HTR-8/SVneo (cell line): ENCODE results near the gene FAM236A.
A peak's percentile ranks its signal among the peaks of the same experiment; 100 is the strongest.
"Not testable (repeated sequence)": the region's sequence is repeated elsewhere in the genome, so short reads cannot be mapped to it uniquely, and the experiment has no call there.

Experiments used
- DNase-seq: peaks from one replicate; pipeline ENCODE4 v3.0.0; 2011; ENCODE audit warnings: low spot score, mixed read lengths; ENCODE audit not compliant: insufficient read length
- FAIRE-seq: peaks from 2 replicates; lab custom pipeline; 2011; peaks lifted over from hg19 to GRCh38; lab: Jason Lieb, UNC

Gene FAM236A

DNA sequence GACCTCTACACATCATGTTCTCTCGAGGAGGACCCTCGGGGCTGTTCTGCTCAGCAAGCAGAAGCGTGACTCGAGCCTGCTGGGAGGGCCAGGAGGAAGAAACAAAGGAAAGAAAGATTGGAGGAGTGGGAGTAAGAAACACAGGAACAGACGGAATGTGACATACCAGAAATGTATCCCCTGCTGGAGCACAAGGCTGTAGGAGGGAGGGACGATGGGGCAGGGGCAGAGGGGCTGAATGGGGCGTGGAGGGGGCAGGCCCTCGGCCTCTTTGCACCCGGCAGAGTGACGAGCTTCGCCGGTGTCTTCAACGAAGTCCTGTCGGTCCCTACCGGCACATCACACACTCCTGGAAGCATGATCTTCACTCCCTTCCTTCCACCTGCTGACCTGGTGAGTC, at the start of gene FAM236A:
TSS of gene FAM236A (plus strand) at position 301 of the 400 bp plus-strand sequence. CDS start at position 358, 57 bp downstream.
- FAIRE-seq, DNase-seq: not testable (repeated sequence)

DNA sequence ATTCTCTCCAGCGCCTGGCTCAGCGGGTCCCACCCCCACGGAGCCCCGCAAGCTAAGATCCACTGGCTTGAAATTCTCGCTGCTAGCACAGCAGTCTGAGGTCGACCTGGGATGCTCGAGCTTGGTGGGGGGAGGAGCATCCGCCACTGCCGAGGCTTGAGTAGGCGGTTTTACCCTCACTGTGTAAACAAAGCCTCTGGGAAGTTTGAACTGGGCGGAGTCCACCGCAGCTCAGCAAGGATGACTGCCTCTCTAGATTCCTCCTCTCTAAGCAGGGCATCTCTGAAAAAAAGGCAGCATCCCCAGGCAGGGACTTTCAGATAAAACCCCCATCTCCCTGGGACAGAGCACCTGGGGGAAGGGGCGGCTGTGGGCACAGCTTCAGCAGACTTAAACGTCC, 48.3 kb upstream of the FAM236A start:
- not testable (repeated sequence) for FAIRE-seq

DNA sequence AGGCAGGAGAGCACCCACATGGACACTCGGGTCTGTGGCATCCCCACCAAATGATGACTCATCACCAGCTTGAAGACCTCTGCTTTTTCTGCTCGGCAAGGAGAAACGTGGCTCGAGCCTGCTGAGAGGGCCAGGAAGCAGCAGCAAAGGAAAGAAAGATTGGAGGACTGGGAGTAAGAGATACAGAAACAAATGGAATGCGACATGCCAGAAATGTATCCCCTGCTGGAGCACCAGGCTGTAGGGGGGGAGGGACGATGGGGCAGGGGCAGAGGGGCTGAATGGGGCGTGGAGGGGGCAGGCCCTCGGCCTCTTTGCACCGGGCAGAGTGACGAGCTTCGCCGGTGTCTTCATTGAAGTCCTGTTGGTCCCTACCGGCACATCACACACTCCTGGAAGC, 25.7 kb upstream of the FAM236A start, which contains the start of gene FAM236C:
TSS of gene FAM236C (plus strand) at position 301 of the 400 bp plus-strand sequence. CDS start 100 bp downstream, outside the sequence.
- DNase-seq, FAIRE-seq: not testable (repeated sequence)

More for the DNA sequence above, 48.3 kb upstream of the FAM236A start:
- not testable (repeated sequence) for DNase-seq

DNA sequence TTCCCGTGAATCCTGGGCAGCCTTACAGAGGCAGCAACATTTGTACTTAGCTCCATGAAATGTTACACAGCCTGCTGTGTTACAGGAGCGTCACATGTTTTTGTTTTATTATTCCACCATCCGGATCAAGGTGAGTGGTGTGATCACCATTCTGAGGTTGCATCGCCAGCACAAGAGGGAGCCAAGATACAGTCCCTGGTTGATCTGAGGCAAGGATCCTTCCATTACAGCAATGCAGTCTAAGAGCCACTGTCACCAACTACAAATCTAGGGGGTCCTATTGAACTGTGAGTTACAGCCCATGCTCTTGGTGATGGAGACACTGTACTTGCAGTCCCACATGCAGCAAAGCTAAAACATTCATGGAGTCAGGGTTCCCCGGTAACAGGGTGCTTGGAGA, 21.9 kb upstream of the FAM236A start:
- not testable (repeated sequence) for DNase-seq, FAIRE-seq

DNA sequence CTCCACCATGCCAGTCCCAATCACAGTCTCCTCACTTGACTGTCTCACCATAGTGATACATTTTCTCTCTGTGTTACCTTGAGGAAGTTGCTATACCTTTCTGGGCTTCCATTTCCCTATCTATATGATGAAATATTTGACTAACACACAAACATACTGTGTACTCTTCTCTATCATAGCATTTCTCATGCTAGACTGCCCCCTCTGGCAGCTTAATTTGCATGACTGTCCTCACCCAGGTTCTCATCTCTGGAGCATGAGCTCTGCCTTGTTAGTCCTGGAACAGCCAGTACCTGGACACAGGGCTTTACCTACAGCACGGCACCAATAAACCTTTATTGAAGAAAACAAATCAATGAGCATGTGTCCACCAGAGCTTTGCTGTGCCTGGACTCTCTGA, 5.7 kb upstream of the FAM236A start:
- not testable (repeated sequence) for FAIRE-seq, DNase-seq

DNA sequence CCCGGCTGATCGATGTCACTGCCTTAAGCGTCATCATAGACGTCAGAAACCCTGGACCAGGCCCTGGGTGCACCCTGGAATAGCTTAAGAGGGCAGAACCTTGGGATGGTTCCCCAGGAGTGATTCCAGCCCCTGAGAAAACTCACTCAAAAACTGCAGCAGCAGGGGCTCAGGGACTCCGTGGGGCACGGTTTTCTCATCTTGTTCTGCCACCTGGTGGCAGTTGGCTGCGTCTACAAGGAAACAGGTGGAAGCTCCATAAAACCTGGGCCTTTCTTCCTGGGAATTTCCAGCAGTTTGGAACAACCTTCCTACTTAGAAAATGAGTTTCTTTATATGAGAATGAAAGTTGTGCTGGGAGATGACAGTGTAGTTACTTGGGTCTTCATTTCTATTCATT, 1.6 kb upstream of the FAM236A start:
- FAIRE-seq, result peak; percentile 48
- not testable (repeated sequence) for DNase-seq

DNA sequence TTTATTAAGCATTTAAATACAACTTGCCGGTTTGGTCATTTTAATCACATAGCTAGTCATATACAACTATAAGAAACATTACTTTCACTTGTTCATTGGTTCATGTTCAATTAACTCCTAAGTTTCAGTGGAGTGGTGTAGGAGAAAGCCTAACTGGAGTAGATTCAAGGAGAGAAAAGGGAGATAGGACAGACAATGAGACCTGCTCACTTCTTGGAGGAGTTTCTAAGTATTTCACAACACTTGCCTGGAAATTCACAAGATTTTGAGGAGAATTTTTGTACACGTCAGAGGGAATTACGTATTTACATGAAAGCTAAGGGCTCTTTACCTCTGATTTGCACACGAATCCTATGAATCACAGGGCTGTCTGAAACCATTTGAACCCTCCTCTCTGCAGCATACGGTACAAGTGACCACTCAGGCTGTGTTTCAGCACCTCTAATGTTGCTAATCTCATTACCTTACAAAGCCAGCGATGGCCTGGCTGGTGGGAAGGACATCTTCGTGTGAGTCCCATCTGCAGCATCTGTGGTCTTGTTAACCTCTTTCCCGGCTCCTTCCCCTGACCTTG, 1.0 kb upstream of the FAM236A start:
- FAIRE-seq, DNase-seq: not testable (repeated sequence)

DNA sequence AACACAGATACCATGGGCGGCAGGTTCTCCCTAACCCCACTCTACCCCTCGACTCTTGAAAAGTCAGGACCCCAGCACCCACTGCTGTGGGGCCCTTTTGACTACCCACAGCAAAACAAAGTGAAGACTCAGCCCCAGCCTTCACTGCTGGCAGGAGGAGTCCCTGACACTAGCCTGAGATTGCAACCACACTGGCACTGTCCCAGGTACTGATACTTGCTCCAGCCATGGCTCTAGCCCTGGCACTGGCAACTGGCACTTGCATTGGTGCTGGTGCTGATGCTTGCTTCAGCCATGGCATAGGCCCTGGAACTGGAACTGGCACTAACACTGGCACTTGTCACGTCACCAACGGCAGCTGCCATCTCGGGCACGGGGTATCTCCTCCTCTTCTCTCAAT, 4.3 kb downstream of the FAM236A start:
- peak; percentile 89 for FAIRE-seq
- not testable (repeated sequence) for DNase-seq

DNA sequence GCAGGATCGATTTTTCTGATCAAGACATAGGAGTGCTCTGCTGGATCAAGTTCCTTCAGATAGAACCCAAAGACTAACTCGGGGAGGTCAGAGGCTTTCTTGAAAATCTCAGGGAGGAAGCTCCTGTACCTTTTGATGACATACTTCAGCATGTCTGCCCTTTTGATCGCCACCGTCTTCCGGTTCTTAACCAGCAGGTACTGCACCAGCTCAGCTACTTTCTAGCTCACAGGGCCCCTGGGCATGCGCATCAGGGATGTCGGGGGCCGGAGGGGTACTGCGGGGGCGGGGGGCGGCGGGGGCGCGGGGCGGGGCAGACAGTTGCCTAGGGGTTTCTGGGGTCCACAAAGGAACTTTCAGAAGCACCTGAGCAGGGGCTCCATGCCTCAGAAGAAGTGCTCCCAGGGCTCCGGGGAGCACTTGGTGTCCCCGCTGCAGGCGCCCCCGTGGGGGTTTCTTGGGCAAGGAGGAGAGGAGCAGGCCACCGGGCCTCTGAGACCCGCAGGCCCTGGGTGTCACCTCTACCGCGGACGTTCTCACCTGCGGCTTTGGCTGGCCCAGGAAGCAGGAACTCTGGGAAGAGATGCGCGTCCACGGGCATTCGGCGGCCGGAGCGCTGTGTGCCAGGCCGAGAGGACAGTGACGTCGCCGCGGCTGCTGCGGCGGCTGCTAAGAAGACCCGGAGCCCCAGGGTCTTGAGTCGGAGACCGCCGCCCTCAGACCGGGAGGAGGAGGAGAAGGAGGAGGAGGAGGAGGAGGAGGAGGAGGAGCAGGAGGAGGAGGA, 5.2 kb downstream of the FAM236A start:
- FAIRE-seq, DNase-seq: not testable (repeated sequence)

DNA sequence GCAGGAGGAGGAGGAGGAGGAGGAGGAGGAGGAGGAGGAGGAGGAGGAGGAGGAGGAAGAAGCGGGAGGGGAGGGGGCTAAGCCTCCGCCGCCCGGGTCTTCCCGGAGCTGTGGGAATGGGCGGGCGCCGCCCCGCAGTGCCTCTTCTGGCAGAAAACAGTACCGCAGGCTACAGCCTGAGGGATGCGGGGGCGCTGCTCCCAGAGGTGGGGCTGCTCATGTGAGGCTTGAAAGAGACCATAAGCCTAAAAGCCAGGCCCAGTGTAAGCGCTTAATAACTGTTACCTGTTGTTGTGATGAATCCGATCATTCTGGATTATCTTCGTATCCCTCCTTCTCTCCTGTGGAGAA, 5.8 kb downstream of the FAM236A start, which contains the start of gene DMRTC1:
TSS of gene DMRTC1 (minus strand) at position 19 of the 351 bp plus-strand sequence. CDS start 68,143 bp downstream, outside the sequence.
- DNase-seq, FAIRE-seq: not testable (repeated sequence)

DNA sequence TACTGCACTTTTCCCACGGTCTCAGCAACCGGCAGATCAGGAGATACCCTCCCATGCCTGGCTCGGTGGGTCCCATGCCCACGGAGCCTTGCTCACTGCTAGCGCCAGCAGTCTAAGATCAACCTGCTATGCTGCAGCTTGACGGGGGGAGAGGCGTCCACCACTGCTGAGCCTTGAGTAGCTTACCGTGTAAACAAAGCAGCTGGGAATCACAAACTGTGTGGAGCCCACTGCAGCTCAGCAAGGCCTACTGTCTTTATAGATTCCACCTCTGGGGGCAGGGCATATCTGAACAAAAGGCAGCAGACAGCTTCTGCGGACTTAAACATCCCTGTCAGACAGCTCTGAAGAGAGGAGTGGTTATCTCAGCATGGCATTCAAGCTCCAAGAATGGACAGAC, 22.0 kb downstream of the FAM236A start:
- not testable (repeated sequence) for DNase-seq, FAIRE-seq

DNA sequence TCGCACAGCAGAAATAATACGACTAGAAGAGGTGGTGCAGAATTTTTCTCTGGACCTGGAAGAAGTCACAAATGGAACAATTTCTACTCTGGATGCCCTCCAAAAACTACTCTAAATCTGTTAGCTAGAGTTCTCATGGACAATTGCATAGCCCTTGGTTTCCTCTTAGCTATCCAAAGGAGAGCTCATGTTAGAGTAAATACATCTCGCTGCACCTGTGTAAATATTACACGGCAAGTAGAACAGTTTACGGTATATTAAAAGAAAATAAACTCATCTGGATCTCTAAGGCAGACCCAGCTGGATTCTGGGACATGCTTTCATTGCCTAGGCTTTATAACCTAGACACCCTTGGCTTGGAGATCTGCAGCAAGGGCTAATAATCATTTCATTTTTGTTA, 33.9 kb downstream of the FAM236A start:
- not testable (repeated sequence) for DNase-seq, FAIRE-seq

DNA sequence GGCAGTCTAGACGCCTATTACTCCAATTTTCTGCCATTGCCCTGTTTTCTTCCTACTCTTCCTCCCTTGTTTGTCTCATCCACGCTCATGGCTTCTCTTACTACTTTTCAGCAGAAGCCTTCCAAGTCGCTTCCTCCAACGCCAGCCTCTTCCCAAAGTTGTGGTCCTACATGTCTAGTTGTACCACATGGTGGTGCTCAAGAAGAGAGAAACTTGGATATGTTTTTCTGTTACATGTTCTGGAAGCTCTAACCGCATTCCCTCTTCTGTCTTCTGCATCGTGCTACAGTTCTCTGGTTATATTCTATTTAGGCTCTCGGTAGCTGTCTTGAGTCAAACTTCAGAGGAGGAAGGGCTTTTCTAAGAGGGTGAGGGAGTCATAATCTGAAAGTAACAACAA, 36.9 kb downstream of the FAM236A start:
- not testable (repeated sequence) for FAIRE-seq, DNase-seq

DNA sequence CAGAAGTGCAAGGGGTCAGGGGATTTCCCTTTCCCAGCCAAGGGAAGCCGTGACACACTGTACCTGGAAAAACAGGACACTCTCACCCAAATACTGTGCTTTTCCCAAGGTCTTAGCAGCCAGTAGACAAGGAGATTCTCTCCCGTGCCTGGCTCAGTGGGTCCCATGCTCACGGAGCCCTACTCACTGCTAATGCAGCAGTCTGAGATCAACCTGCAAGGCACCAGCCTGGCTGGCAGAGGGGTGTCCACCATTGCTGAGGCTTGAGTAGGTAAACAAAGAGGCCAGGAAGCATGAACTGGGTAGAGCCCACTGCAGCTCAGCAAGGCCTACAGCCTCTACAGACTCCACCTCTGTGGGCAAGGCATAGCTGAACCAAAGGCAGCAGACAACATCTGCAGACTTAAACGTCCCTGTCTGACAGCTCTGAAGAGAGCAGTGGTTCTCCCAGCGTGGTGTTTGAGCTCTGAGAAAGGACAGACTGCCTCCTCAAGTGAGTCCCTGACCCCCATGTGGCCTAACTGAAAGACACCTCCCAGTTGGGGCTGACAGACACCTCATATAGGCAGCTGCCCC, 43.0 kb downstream of the FAM236A start:
- not testable (repeated sequence) for DNase-seq, FAIRE-seq
